Measurements from ENCODE around the gene CROT.

CROT gene

GRCh38 chr7:87447116-87447635 is 101.7 kb downstream of the CROT start:
- no peak overlapping the region for H3K4me2 ChIP-seq (ENCODE audit: low read length)
- H3K27ac ChIP-seq (ENCODE audit: low read depth, low read length) = no peak overlapping the region
- H3K36me3 ChIP-seq (ENCODE audit: control insufficient read depth, low read length) = peaks cover 13% of the 10 kb centered on the region

GRCh38 chr7:87448388-87448787 is 102.9 kb downstream of the CROT start:
- no peaks in the 10 kb centered on the region for H3K9me3 ChIP-seq (ENCODE audit: control insufficient read depth, insufficient read depth, low read length)
- no peaks in the 10 kb centered on the region for H3K79me2 ChIP-seq (ENCODE audit: control insufficient read depth, low read length)
- no peak overlapping the region for H3K27ac ChIP-seq (ENCODE audit: low read depth, low read length)
- no peaks in the 10 kb centered on the region for H3F3A ChIP-seq (ENCODE audit: control insufficient read depth, insufficient read depth)
- H3K9me2 ChIP-seq (replicated peaks; ENCODE audit: control insufficient read depth, low read length) = no peaks in the 10 kb centered on the region
- no peak for TF ChIP-seq EZH2phosphoT487 (IDR thresholded peaks at IDR 0.05; ENCODE audit: borderline replicate concordance, low read length)
- TF ChIP-seq CTCF (IDR thresholded peaks at IDR 0.05; ENCODE audit: low read depth, low read length, poor library complexity, severe bottlenecking) = no peak
- H3K27me3 ChIP-seq (ENCODE audit: control insufficient read depth, low read length) = no peaks in the 10 kb centered on the region
- 0 out of 2 replicates have a peak, but pooled peaks cover 3% of the 10 kb centered on the region for H3K36me3 ChIP-seq (ENCODE audit: control insufficient read depth, low read length)
- peaks cover 3% of the 10 kb centered on the region; the same call in 1 of the 2 replicates for H3K4me1 ChIP-seq (ENCODE audit: control insufficient read depth, low read length)
- H4K20me1 ChIP-seq (ENCODE audit: control insufficient read depth, insufficient read depth, low read depth, low read length) = no peaks in the 10 kb centered on the region
- no peak overlapping the region for H3K4me2 ChIP-seq (ENCODE audit: low read length)
- H3K4me3 ChIP-seq (ENCODE audit: low read length) = no peak overlapping the region

More at GRCh38 chr7:87447116-87447635, 101.7 kb downstream of the CROT start:
- H3K4me3 ChIP-seq (ENCODE audit: low read length) = no peak overlapping the region
- no peaks in the 10 kb centered on the region for H4K20me1 ChIP-seq (ENCODE audit: control insufficient read depth, insufficient read depth, low read depth, low read length)
- no peaks in the 10 kb centered on the region for H3K9me2 ChIP-seq (replicated peaks; ENCODE audit: control insufficient read depth, low read length)
- no peaks in the 10 kb centered on the region for H3K79me2 ChIP-seq (ENCODE audit: control insufficient read depth, low read length)
- no peaks in the 10 kb centered on the region for H3K9me3 ChIP-seq (ENCODE audit: control insufficient read depth, insufficient read depth, low read length)
- H3K27me3 ChIP-seq (ENCODE audit: control insufficient read depth, low read length) = no peaks in the 10 kb centered on the region
- H3F3A ChIP-seq (ENCODE audit: control insufficient read depth, insufficient read depth) = no peaks in the 10 kb centered on the region
- no peak for TF ChIP-seq CTCF (IDR thresholded peaks at IDR 0.05; ENCODE audit: low read depth, low read length, poor library complexity, severe bottlenecking)
- TF ChIP-seq EZH2phosphoT487 (IDR thresholded peaks at IDR 0.05; ENCODE audit: borderline replicate concordance, low read length) = no peak
- peaks cover 3% of the 10 kb centered on the region; the same call in 1 of the 2 replicates for H3K4me1 ChIP-seq (ENCODE audit: control insufficient read depth, low read length)
